HG02973 (cell line): ENCODE results near the gene PCBP2.
A peak's percentile ranks its signal among the peaks of the same experiment; 100 is the strongest.
"Not testable (repeated sequence)": the region's sequence is repeated elsewhere in the genome, so short reads cannot be mapped to it uniquely, and the experiment has no call there.

ENCODE experiments used
- ATAC-seq: cut with Tn5 transposase; IDR thresholded peaks from one replicate; pipeline ENCODE4 v1.9.1; 2021; ENCODE audit warnings: moderate library complexity; ENCODE audit not compliant: unreplicated experiment

The PCBP2 gene

GRCh38 chr12:53451661-53452158, at the start of gene PCBP2:
TSS of gene PCBP2 (plus strand) at chr12:53452102. CDS start at chr12:53454801, 2,699 bp downstream.
- ATAC-seq = peak; percentile 90

GRCh38 chr12:53402351-53402750, 49.6 kb upstream of the PCBP2 start:
- not testable (repeated sequence) for ATAC-seq

- no peak for ATAC-seq
These were observed 49.0 kb upstream of the PCBP2 start for GRCh38 chr12:53402871-53403270.

- ATAC-seq = no peak
These were observed 41.0 kb upstream of the PCBP2 start for GRCh38 chr12:53410951-53411350.

GRCh38 chr12:53413485-53414204, 38.3 kb upstream of the PCBP2 start:
- ATAC-seq = no peak

- ATAC-seq = no peak
These were observed 37.0 kb upstream of the PCBP2 start for GRCh38 chr12:53414756-53415417.

- not testable (repeated sequence) for ATAC-seq
These were observed 36.0 kb upstream of the PCBP2 start for GRCh38 chr12:53415752-53416389.

- ATAC-seq = not testable (repeated sequence)
These were observed 34.5 kb upstream of the PCBP2 start for GRCh38 chr12:53417291-53417816.

- ATAC-seq = no peak
These were observed 33.7 kb upstream of the PCBP2 start for GRCh38 chr12:53418221-53418620.

GRCh38 chr12:53419756-53420155, 32.1 kb upstream of the PCBP2 start:
- no peak for ATAC-seq

GRCh38 chr12:53422247-53422646, 29.7 kb upstream of the PCBP2 start:
- ATAC-seq = not testable (repeated sequence)

GRCh38 chr12:53423597-53423996, 28.3 kb upstream of the PCBP2 start, which contains the start of gene AMHR2:
TSS of gene AMHR2 (plus strand) at chr12:53423855. CDS start at chr12:53423935, 80 bp downstream.
- ATAC-seq = no peak

- no peak for ATAC-seq
These were observed 27.0 kb upstream of the PCBP2 start for GRCh38 chr12:53424626-53425514.

- ATAC-seq = no peak
These were observed 26.3 kb upstream of the PCBP2 start for GRCh38 chr12:53425515-53426150.

GRCh38 chr12:53427905-53428594, 23.9 kb upstream of the PCBP2 start:
- no peak for ATAC-seq

GRCh38 chr12:53428741-53429140, 23.2 kb upstream of the PCBP2 start:
- ATAC-seq = no peak

- no peak for ATAC-seq
These were observed 21.8 kb upstream of the PCBP2 start for GRCh38 chr12:53430116-53430515.

- no peak for ATAC-seq
These were observed 20.7 kb upstream of the PCBP2 start for GRCh38 chr12:53431187-53431586.

GRCh38 chr12:53435326-53435725, 16.6 kb upstream of the PCBP2 start:
- not testable (repeated sequence) for ATAC-seq
